ENCODE measurements around the gene PLPPR1. TPM values are rescaled to one million over a fixed set of nuclear protein-coding genes. Genes with fewer than 3 reads are reported as not detected.
"Not testable (repeated sequence)": the region's sequence is repeated elsewhere in the genome, so short reads cannot be mapped to it uniquely, and the experiment has no call there.

The PLPPR1 gene
- total RNA-seq, 2 experiments from 2014 or later, result not detected

GRCh38 chr9:101121836-101122399 lies 93.4 kb downstream of the PLPPR1 start:
- Mint-ChIP-seq H3K9me3 (peaks cover 6% of the 10 kb centered on the region), H3K27ac (no peak overlapping the region), H3K36me3 (ENCODE audit: low read depth) (no peaks in the 10 kb centered on the region), H3K27me3 (no peaks in the 10 kb centered on the region), H3K4me3 (no peak overlapping the region), H3K4me1 (ENCODE audit: low read depth) (no peaks in the 10 kb centered on the region)
- intact Hi-C loops (cut with micrococcal nuclease), result no loop called here
- ATAC-seq, result no peak
- TF ChIP-seq CTCF (IDR thresholded peaks at IDR 0.05), result no peak
- ChIA-PET CTCF (interaction anchor here (2.3 kb wide), 1 partner anchor 190 kb away, joined by 11 read pairs; no protein-coding TSS in a partner anchor), POLR2A (no interaction called here)
- DNase-seq, result no peak

GRCh38 chr9:101126556-101126955 lies 98.0 kb downstream of the PLPPR1 start:
- DNase-seq (no peak), ATAC-seq (no peak)
- Mint-ChIP-seq H3K36me3 (ENCODE audit: low read depth) (no peaks in the 10 kb centered on the region), H3K4me1 (ENCODE audit: low read depth) (no peaks in the 10 kb centered on the region), H3K9me3 (peaks cover 6% of the 10 kb centered on the region), H3K27ac (no peak overlapping the region), H3K27me3 (no peaks in the 10 kb centered on the region), H3K4me3 (no peak overlapping the region)
- intact Hi-C loops (cut with micrococcal nuclease), result no loop called here
- ChIA-PET POLR2A (no interaction called here), CTCF (no interaction called here)
- no peak for TF ChIP-seq CTCF (IDR thresholded peaks at IDR 0.05)

- H3K27me3 Mint-ChIP-seq; DNase-seq; intact Hi-C loops (cut with micrococcal nuclease); CTCF ChIA-PET; H3K27ac Mint-ChIP-seq; POLR2A ChIA-PET; H3K4me3 Mint-ChIP-seq; H3K36me3 Mint-ChIP-seq (ENCODE audit: low read depth); ATAC-seq; H3K4me1 Mint-ChIP-seq (ENCODE audit: low read depth); H3K9me3 Mint-ChIP-seq: not testable (repeated sequence)
Observed at GRCh38 chr9:101127369-101127768, 98.8 kb downstream of the PLPPR1 start.

- ChIA-PET CTCF (no interaction called here), POLR2A (no interaction called here)
- no peak for DNase-seq
- H3K27me3 Mint-ChIP-seq, result no peaks in the 10 kb centered on the region
- H3K9me3 Mint-ChIP-seq, result peaks cover 2% of the 10 kb centered on the region
- ATAC-seq, result no peak
- intact Hi-C loops (cut with micrococcal nuclease), result no loop called here
- no peak for TF ChIP-seq CTCF (IDR thresholded peaks at IDR 0.05)
- H3K27ac Mint-ChIP-seq, result no peak overlapping the region
- H3K4me3 Mint-ChIP-seq, result no peak overlapping the region
- no peaks in the 10 kb centered on the region for H3K4me1 Mint-ChIP-seq (ENCODE audit: low read depth)
- H3K36me3 Mint-ChIP-seq (ENCODE audit: low read depth), result no peaks in the 10 kb centered on the region
Observed at GRCh38 chr9:101128623-101129022, 100.1 kb downstream of the PLPPR1 start.

GRCh38 chr9:101130054-101130453 lies 101.5 kb downstream of the PLPPR1 start:
- Mint-ChIP-seq H3K36me3 (ENCODE audit: low read depth) (no peaks in the 10 kb centered on the region), H3K27ac (no peak overlapping the region), H3K4me1 (ENCODE audit: low read depth) (no peaks in the 10 kb centered on the region), H3K9me3 (peaks cover under 1% of the 10 kb centered on the region), H3K4me3 (no peak overlapping the region), H3K27me3 (no peaks in the 10 kb centered on the region)
- ChIA-PET CTCF (interaction anchor here (2.1 kb wide), 1 partner anchor 11 kb away, joined by 6 read pairs; no protein-coding TSS in a partner anchor), POLR2A (no interaction called here)
- ATAC-seq, result no peak
- intact Hi-C loops (cut with micrococcal nuclease), result no loop called here
- no peak for DNase-seq
- TF ChIP-seq CTCF (IDR thresholded peaks at IDR 0.05), result no peak

Measured in activated CD8-positive, alpha-beta T cell treated with anti-CD3 and anti-CD28 coated beads for 36 hours (primary cell).